Measurements from ENCODE around the gene PEX11G.
"Not testable (repeated sequence)": the region's sequence is repeated elsewhere in the genome, so short reads cannot be mapped to it uniquely, and the experiment has no call there.

PEX11G gene

GRCh38 chr19:7440188-7440975, 48.5 kb downstream of the PEX11G start:
- DNase-seq (ENCODE audit: low spot score) = no peak

- DNase-seq (ENCODE audit: low spot score) = no peak
Observed at GRCh38 chr19:7435586-7435985, 53.2 kb downstream of the PEX11G start.

- no peak for DNase-seq (ENCODE audit: low spot score)
Observed at GRCh38 chr19:7434391-7434790, 54.4 kb downstream of the PEX11G start.

- DNase-seq (ENCODE audit: low spot score) = not testable (repeated sequence)
Observed at GRCh38 chr19:7433456-7433855, 55.4 kb downstream of the PEX11G start.

GRCh38 chr19:7429638-7430282, 59.1 kb downstream of the PEX11G start:
- DNase-seq (ENCODE audit: low spot score) = no peak

- no peak for DNase-seq (ENCODE audit: low spot score)
Observed at GRCh38 chr19:7428651-7429113, 60.2 kb downstream of the PEX11G start.

GRCh38 chr19:7427944-7428343, 60.9 kb downstream of the PEX11G start:
- DNase-seq (ENCODE audit: low spot score) = no peak

- no peak for DNase-seq (ENCODE audit: low spot score)
Observed at GRCh38 chr19:7426986-7427385, 61.8 kb downstream of the PEX11G start.

Data from SK-N-DZ (cell line).